Measurements from ENCODE around the gene SLC25A20.
"Not testable (repeated sequence)": the region's sequence is repeated elsewhere in the genome, so short reads cannot be mapped to it uniquely, and the experiment has no call there.

SLC25A20 gene

DNA sequence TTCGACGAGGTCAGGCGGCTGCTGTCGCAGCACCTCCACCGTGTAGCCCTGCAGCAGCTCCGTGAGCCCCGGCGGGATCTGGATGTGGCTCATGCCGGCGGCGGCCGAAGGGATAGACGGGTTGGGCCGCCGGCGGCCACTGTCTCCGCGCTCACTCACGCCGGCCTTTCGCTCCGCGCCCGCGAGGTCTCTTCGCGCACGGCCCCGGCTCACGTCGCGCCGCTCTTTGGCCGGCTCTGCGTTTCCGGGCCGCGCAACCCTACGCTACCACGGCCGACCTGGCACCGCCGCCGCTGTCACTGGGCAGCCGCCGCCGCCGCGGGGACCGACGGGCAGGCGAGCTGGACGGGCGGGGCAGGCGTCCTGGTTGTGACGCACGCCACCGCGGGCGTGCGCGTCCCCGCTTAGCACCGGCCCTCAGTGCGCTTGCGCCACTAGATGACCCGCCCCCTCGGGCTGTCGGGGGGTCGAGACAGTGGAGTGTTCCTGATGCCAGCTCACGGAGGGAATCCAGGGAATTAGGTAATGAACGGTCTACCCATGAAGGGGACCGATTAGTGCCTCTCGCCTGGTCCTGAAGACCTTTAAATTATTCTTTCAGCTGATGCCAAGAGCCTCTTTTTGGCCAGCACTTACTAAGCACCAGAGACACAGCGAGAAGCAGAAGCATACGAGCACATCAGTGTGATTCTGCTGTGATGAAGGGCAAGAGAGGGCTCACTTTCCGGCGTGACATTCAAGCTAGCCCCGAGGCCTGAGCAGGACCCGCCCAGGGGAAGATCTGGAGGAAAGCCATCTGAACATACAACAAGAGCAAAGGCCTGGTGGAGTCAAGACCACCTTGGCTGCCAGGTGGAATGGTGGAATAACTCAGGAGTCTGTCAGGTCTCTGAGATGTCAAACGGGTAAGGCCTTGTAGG lies 50.9 kb downstream of the SLC25A20 start, which contains the start of gene PRKAR2A:
Gene PRKAR2A (minus strand): TSS at position 371 of the 920 bp plus-strand sequence. CDS start 278 bp downstream, at position 93.
- Mint-ChIP-seq H3K9me3 (no peaks in the 10 kb centered on the region), H3K4me1 (ENCODE audit: low read depth) (peaks cover 34% of the 10 kb centered on the region), H3K4me3 (peak within 1 kb of the TSS; percentile 83), H3K27ac (peak within 1 kb of the TSS; percentile 96), H3K27me3 (no peaks in the 10 kb centered on the region), H3K36me3 (ENCODE audit: low read depth) (peaks cover 18% of the 10 kb centered on the region)
- intact Hi-C loops (cut with micrococcal nuclease) = loop anchor here (5.0 to 10.0 kb wide), 2 partner anchors 47 to 70 kb away; partner anchors contain the start of genes ARIH2 and SLC25A20

DNA sequence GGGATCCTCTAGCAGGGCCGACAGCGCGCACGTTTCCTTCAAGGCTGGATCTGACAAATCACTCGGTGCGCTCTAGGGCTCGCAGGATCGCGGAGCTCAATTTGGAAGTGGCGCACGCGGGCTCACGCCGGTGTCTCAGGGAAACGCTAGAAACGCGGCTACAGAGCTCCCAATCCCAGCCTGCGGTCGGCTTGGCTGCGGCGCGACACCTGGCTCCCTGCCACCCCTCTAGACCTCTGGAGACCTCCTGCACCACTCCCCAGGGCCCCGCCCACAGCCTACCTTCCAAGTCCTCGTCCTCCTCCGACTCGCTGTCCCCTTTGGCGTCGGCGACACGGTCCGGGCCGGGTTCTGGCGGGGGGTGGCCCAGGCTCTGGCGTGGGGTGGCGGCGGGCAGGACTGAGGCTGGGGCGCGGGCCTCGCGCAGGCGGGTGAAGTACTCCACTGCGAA lies 51.6 kb downstream of the SLC25A20 start:
- intact Hi-C loops (cut with micrococcal nuclease) = loop anchor here (5.0 to 10.0 kb wide), 2 partner anchors 48 to 70 kb away; partner anchors contain the start of genes ARIH2 and SLC25A20
- Mint-ChIP-seq H3K4me3 (peak overlapping the region; percentile 83), H3K27ac (peak overlapping the region; percentile 96), H3K36me3 (ENCODE audit: low read depth) (peaks cover 18% of the 10 kb centered on the region), H3K4me1 (ENCODE audit: low read depth) (peaks cover 39% of the 10 kb centered on the region), H3K27me3 (no peaks in the 10 kb centered on the region), H3K9me3 (no peaks in the 10 kb centered on the region)

DNA sequence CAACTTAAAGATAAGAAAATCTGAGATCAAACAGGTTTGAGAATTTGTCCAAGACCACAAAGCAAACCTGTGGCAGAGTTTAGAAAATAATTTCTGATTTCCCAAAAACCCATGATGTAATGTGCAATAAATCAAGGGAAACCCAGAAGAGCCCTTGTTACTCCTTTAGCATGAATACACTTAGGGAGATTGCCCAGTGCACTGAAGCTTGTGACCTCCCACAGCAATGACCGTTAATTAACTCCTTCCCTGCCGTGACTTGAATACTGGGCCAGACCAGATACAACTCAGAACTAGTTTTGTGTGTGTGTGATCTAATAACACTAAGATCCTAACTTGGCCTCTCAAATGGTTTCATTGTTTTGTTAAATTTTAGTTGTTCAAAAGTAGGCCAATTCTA lies 53.5 kb downstream of the SLC25A20 start:
- Mint-ChIP-seq H3K27me3 (no peaks in the 10 kb centered on the region), H3K4me3 (no peak overlapping the region), H3K4me1 (ENCODE audit: low read depth) (peaks cover 42% of the 10 kb centered on the region), H3K36me3 (ENCODE audit: low read depth) (peaks cover 18% of the 10 kb centered on the region), H3K27ac (no peak overlapping the region), H3K9me3 (no peaks in the 10 kb centered on the region)
- intact Hi-C loops (cut with micrococcal nuclease) = loop anchor here (5.0 to 10.0 kb wide), 2 partner anchors 50 to 72 kb away; partner anchors contain the start of genes ARIH2 and SLC25A20

DNA sequence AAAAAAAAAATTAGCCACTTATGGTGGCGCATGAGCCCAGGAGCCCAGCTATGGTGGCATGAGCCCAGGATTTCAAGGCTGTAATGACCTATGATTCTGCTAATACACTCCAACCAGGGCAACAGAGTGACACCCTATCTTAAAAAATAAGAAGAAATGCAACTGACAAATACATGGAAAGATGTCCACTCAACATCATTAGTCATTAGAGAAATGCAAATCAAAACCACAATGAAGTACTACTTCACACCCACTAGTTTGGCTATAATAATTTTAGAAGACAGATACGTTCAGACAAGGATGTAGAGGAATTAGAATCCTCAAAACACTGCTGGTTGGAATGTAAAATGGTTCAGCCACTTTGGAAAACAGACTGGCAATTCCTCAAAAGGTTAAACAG lies 61.5 kb downstream of the SLC25A20 start:
- Mint-ChIP-seq H3K9me3 (no peaks in the 10 kb centered on the region), H3K4me1 (ENCODE audit: low read depth) (peaks cover 11% of the 10 kb centered on the region), H3K27ac (no peak overlapping the region), H3K36me3 (ENCODE audit: low read depth) (peaks cover 21% of the 10 kb centered on the region), H3K4me3 (no peak overlapping the region), H3K27me3 (no peaks in the 10 kb centered on the region)
- intact Hi-C loops (cut with micrococcal nuclease) = no loop called here

DNA sequence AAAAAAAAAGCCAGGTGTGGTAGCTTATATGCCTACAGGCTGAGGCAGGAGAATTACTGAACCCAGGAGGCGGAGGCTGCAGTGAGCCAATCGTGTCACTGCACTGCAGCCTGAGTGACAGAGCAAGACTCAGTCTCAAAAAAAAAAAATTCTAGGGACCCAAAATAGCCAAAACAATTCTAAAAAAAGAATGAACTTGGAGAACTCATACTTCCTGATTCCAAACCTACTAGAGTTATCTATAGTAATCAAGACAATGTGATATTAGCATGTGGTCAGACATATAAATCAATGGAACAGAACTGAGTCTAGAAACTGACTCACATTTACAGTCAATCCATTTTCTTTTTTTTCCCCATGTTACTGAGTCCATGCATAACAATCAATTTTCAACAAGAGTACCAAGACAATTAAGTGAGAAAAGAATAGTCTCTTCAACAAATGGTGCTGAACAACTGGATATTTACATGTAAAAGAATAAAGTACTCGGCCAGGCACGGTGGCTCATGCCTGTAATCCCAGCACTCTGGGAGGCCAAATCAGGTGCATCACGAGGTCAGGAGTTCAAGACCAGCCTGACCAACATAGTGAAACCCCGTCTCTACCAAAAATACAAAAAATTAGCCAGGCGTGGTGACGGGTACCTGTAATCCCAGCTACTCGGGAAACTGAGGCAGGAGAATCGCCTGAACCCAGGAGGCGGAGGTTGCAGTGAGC lies 62.9 kb downstream of the SLC25A20 start:
- H3K9me3 Mint-ChIP-seq = no peaks in the 10 kb centered on the region
- peaks cover 21% of the 10 kb centered on the region for H3K36me3 Mint-ChIP-seq (ENCODE audit: low read depth)
- intact Hi-C loops (cut with micrococcal nuclease) = no loop called here
- no peak overlapping the region for H3K27ac Mint-ChIP-seq
- H3K4me1 Mint-ChIP-seq (ENCODE audit: low read depth) = peaks cover 8% of the 10 kb centered on the region
- no peak overlapping the region for H3K4me3 Mint-ChIP-seq
- no peaks in the 10 kb centered on the region for H3K27me3 Mint-ChIP-seq

DNA sequence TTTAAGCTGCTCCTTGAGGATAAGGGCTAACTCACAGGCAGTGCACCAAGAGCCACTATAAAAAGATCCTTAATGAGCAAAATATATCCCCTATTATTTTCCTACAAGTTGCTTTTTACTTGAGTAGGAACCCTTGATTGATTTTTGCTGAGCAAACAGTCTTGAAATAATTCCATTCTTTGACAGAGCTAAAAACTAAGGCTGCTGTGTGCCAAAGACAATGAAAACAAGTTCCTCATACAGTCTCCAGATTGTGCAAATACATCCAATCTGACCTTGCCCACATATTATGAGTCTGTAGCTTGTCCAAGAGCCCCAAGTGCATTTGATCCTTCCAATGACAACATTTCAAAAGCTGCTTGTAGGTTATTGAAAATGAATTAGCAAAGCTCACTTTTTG lies 66.0 kb downstream of the SLC25A20 start:
- Mint-ChIP-seq H3K4me3 (no peak overlapping the region), H3K27me3 (no peaks in the 10 kb centered on the region), H3K27ac (no peak overlapping the region), H3K36me3 (ENCODE audit: low read depth) (peaks cover 18% of the 10 kb centered on the region), H3K9me3 (no peaks in the 10 kb centered on the region), H3K4me1 (ENCODE audit: low read depth) (no peaks in the 10 kb centered on the region)
- intact Hi-C loops (cut with micrococcal nuclease) = no loop called here

DNA sequence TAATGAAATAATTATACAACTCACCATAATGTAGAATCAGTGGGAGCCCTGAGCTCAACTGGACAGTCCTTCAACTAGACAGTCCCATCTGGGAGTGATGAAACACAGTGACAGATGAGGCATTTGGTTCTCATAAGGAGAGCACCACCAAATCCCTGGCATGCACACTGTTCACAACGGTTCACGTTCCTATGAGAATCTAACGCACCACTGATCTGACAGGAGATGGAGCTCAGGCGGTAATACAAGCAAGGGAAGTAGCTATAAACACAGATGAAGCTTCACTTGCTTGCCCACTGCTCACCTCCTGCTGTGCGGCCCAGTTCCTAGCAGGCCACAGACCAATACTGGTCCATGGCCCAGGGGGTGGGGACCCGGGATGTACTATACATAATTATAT lies 68.0 kb downstream of the SLC25A20 start:
- peaks cover 12% of the 10 kb centered on the region for H3K4me1 Mint-ChIP-seq (ENCODE audit: low read depth)
- no peaks in the 10 kb centered on the region for H3K27me3 Mint-ChIP-seq
- intact Hi-C loops (cut with micrococcal nuclease) = no loop called here
- no peaks in the 10 kb centered on the region for H3K9me3 Mint-ChIP-seq
- peaks cover 18% of the 10 kb centered on the region for H3K36me3 Mint-ChIP-seq (ENCODE audit: low read depth)
- H3K27ac Mint-ChIP-seq = no peak overlapping the region
- no peak overlapping the region for H3K4me3 Mint-ChIP-seq

DNA sequence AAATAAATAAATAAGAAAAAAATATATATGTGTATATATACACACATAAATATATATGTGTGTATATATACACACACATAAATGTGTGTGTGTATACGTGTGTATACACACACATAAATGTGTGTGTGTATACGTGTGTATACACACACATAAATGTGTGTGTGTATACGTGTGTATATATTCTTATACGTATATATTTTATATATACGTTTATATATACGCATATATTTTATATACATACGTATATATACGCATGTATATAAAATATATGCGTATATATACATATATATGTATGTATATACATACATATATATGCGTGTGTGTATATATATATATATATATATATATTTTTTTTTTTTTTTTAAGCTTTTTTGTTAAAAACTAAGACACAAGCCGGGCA lies 69.2 kb downstream of the SLC25A20 start:
- intact Hi-C loops (cut with micrococcal nuclease) = not testable (repeated sequence)

DNA sequence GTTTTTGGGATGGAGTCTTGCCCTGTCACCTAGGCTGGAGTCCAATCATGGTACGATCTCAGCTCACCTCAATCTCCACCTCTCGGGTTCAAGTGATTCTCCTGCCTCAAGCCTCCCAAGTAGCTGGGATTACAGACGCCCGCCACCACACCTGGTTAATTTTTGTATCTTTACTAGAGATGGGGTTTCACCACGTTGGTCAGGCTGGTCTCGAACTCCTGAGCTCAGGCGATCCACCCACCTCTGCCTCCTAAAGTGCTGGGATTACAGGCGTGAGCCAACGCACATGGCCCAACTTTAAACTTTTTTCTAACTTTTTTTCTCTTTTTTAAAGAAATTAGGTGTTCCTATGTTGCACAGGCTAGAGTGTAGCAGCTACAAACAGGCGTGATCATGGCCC lies 70.8 kb downstream of the SLC25A20 start:
- H3K4me3 Mint-ChIP-seq; H3K27me3 Mint-ChIP-seq; intact Hi-C loops (cut with micrococcal nuclease); H3K9me3 Mint-ChIP-seq; H3K27ac Mint-ChIP-seq: not testable (repeated sequence)
- peaks cover 12% of the 10 kb centered on the region for H3K4me1 Mint-ChIP-seq (ENCODE audit: low read depth)
- peaks cover 24% of the 10 kb centered on the region for H3K36me3 Mint-ChIP-seq (ENCODE audit: low read depth)

More for the DNA sequence above, 69.2 kb downstream of the SLC25A20 start:
- H3K4me1 Mint-ChIP-seq (ENCODE audit: low read depth) = peaks cover 12% of the 10 kb centered on the region
- H3K27ac Mint-ChIP-seq, H3K9me3 Mint-ChIP-seq, H3K27me3 Mint-ChIP-seq, H3K4me3 Mint-ChIP-seq: not testable (repeated sequence)
- peaks cover 16% of the 10 kb centered on the region for H3K36me3 Mint-ChIP-seq (ENCODE audit: low read depth)

DNA sequence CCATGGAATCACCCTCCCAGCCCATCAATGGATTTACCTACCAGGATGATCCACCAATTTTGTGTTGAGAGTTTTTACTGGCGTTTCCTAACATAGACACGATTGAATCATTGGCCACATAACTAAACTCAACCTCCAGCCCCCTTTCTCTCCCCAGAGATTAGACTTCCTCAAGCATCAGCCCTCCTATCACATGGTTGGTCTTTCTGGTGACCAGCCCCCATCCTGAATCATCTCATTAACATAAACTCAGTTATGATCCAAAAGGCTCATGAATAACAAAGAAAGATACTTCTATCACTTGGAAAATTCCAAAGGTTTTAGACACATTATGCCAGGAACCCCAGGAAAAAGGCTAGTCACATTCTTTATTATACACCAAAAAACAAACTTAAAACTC lies 72.2 kb downstream of the SLC25A20 start:
- H3K36me3 Mint-ChIP-seq (ENCODE audit: low read depth) = peaks cover 24% of the 10 kb centered on the region
- H3K9me3 Mint-ChIP-seq = no peaks in the 10 kb centered on the region
- peaks cover 12% of the 10 kb centered on the region for H3K4me1 Mint-ChIP-seq (ENCODE audit: low read depth)
- no peak overlapping the region for H3K4me3 Mint-ChIP-seq
- no peak overlapping the region for H3K27ac Mint-ChIP-seq
- no peaks in the 10 kb centered on the region for H3K27me3 Mint-ChIP-seq
- intact Hi-C loops (cut with micrococcal nuclease) = no loop called here

DNA sequence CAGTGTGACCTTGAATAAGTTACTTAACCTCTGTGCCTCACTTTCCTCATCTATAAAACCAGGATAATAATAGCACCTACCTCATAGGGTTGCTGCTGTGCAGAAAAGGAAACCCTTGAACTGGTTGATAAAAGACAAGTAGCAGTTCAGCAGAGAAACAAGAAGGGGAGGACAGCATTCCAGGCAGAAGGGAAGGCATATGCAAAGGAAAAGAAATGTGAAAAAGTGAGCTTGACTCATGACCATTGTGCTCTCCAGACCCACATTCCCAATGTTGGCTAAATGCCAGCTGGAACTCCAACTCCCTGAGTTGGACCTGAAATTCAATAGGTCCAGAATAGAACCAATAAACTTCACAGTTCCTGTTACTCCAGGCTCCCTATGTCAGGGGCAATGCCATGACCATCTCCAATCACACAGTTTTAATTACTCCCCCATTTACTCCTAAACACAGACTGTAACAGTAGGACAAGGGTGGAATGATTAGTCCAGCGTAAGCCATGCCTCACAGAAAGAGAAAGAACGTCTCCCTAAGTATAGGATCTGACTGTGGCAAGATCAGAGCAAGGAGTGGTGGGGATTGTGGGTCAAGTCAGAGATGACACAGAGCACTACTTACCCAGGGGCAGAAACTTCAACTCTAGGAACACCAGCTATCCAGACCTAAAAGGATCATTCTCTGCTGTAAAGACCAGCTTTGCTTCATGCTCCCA lies 77.9 kb downstream of the SLC25A20 start:
- peaks cover 16% of the 10 kb centered on the region for H3K36me3 Mint-ChIP-seq (ENCODE audit: low read depth)
- no peaks in the 10 kb centered on the region for H3K27me3 Mint-ChIP-seq
- intact Hi-C loops (cut with micrococcal nuclease) = no loop called here
- no peak overlapping the region for H3K4me3 Mint-ChIP-seq
- peaks cover 25% of the 10 kb centered on the region for H3K4me1 Mint-ChIP-seq (ENCODE audit: low read depth)
- H3K27ac Mint-ChIP-seq = no peak overlapping the region
- no peaks in the 10 kb centered on the region for H3K9me3 Mint-ChIP-seq

DNA sequence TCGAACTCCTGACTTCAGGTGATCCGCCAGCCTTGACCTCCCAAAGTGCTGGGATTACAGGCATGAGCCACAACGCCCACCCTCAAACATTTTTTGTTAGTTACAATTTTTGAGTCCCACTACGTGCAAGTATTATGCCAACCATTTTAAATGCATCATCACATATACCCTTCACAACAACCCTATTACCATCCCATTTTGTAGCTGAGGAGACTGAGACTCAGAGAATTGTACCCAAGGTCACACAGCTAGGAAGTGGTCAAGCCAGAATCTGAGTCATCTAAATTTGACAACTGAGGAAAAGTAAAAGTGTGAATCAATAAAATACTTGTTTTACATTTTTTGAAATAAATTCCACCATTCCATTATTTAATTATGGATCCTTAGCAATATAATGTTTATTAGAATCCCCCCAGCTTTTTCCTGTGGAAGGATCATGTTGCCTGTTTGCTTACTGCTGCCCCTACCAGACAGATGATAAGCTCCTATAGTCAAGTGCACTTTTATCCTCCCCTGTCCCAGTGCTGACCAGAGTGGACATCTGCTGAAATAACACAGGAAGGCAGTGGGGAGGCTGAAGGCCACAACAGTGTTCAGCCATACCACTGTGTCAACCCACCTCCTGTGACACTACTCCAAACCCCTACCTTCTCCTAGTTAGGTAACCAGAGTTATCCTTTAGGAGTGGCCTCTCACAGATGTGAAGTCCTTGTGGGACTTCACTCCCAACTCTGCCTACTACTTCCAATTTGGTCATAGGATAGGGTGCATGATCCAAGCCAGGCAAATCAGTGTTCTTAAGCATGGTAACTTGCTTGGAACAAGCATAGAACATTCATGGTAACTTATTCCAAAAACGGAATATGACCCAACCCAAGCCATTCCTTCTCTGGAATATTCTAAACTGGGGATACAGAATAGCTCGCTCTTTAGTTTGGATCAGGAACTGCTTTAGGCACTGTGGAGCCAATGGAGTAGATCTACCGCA lies 79.2 kb downstream of the SLC25A20 start:
- Mint-ChIP-seq H3K27ac (no peak overlapping the region), H3K4me1 (ENCODE audit: low read depth) (peaks cover 26% of the 10 kb centered on the region), H3K27me3 (no peaks in the 10 kb centered on the region), H3K9me3 (no peaks in the 10 kb centered on the region), H3K4me3 (no peak overlapping the region), H3K36me3 (ENCODE audit: low read depth) (peaks cover 16% of the 10 kb centered on the region)
- intact Hi-C loops (cut with micrococcal nuclease) = no loop called here

DNA sequence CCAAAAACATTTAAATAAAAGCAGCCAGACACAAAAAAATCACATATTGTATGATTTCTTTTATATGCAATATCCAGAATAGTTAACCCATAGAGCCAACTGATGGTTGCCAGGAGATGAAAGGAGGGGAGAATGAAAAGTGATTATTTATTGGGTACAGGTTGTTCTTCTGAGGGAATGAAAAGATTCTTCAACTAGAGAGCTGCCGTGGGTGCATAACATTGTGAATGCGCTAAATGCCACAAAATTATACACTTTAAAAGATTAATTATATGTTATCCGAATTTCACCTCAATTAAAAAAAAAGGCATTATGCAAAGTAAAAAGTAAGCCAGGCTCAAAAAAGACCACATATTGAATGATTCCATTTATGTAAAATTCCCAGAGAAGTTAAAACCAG lies 87.2 kb downstream of the SLC25A20 start:
- Mint-ChIP-seq H3K36me3 (ENCODE audit: low read depth) (no peaks in the 10 kb centered on the region), H3K4me3 (no peak overlapping the region), H3K27me3 (no peaks in the 10 kb centered on the region), H3K9me3 (no peaks in the 10 kb centered on the region), H3K4me1 (ENCODE audit: low read depth) (peaks cover 24% of the 10 kb centered on the region), H3K27ac (peak overlapping the region; percentile 65)
- intact Hi-C loops (cut with micrococcal nuclease) = no loop called here

All from dendritic cell treated with granulocyte-macrophage colony-stimulating factor and Interleukin-4, amounts not matched to agents 40 ng/mL and 50 ng/mL, for 4 days (primary cell).